ENCODE measurements around the gene CHRNA3.

The CHRNA3 gene

GRCh38 chr15:78635346-78635745, 14.6 kb upstream of the CHRNA3 start:
- DNase-seq: no peak

GRCh38 chr15:78634210-78635145, 13.7 kb upstream of the CHRNA3 start:
- DNase-seq: no peak

DNA sequence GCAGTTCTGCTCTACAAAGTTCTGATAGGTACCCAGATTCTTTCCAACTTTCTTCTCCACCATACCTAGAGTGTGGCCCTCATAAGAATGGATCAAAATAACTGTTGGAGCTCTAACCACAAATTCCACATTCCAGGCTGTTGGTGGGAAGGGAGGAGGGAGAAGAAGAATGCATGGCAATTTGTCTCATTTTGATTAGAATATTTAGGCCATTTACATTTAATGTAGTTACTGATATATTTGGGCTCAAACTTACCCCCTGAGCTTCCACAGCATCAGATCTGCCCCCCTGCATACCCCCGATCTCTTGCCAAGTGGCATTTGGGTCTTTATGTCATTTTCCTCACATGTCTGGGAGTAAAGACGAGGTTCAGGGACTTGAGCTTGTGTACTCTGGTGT, 12.6 kb upstream of the CHRNA3 start:
- no peak for DNase-seq

DNA sequence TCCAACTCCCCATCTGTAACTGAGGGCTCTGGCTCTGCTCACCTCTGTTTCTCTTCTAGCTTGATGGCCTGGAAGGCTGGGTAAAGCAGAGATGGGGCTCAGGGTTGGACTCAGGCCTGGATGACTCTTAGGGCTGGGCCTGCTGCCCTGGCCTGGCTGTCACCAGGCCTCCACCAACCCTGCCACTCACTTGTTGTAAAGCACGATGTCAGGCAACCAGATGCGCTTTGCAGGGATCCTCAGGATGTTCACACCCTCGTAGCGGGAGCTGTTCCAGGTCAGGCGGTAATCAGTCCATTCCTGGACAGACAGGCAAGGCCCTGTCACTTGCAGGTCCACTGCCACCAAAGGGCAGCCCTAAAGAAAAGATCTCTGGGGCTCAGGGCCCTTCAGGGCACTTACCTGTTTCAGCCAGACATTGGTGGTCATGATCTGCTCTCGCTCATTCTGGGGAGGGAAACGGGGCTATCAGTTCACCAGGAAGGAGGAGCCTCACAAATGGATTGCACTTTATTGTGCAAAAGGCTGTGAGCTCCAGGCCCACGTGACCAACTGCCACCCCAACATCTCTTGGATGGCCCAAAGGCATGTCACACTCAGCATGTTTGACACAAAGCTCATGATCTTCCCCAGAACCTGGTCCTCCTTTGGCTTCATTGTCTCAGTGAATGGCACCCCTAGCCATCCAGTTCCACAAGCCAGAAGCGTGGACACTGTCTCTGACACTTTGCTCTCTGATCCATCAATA, 10.3 kb upstream of the CHRNA3 start:
- no peak for DNase-seq

DNA sequence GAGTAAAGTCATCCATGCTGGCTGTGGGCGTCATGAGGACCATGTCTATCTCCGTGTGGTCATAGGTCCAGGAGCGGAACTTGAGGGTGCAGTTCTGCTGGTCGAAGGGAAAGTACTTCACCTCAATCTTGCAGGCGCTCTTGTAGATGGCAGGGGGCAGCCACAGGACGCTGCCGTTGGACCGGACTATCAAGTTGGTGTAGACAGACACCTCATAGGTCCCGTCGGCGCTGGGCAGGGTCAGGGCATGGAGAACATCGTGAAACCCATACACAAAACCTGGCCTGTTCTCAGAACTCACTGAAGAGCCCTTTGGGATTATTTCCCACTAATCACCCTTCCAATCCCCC, 8.9 kb upstream of the CHRNA3 start:
- no peak for DNase-seq

GRCh38 chr15:78629031-78629715, 8.4 kb upstream of the CHRNA3 start:
- no peak for DNase-seq

GRCh38 chr15:78628227-78628626, 7.4 kb upstream of the CHRNA3 start:
- no peak for DNase-seq

DNA sequence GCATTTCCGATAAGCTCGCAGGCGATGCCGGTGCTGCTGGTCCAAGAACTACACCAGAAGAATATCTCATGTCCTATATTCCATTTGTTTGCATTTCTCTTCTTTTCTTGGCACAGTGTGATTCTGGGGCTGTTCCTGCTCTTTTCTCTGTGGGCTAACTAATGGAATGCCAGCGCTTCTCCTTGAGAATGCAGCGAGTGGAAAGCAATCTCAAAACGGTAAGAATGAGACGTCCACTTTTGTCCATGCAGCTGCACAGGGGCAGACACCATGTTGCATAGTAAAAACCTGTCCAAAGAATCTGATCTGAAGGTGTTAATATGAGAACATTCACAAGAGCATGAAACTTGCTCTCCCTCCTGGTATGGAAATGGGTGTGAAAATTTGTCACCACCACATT, 6.6 kb upstream of the CHRNA3 start:
- no peak for DNase-seq

DNA sequence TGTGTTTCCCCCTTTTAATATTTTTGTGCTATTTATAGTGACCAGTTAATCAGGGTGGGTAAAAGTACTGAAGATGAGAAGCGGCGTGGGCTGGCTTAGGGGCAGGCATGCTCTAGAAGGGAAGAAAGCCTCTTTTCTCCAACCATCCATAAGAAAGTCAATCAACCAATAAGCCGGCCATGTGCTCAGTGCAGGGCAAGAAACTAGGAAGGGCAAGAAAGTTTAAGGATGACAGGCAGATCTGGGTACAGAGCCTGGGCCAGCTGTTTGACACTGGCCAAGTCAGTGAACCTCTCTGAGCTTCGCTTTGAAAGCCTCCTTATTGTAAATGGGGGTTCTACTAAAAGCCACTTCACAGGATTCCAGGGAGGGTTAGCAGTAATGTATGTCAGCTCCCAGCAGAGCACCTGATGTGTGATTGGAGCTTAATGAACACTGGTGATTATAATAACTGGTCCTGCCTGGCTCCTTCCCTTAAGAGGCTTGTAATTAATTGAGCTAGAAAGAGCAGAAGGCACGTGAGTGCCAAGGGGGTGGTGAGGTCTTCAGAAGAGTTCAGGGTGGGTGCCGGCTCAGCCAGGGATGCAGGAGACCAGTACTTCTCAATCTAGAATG, 5.7 kb upstream of the CHRNA3 start:
- DNase-seq: no peak

DNA sequence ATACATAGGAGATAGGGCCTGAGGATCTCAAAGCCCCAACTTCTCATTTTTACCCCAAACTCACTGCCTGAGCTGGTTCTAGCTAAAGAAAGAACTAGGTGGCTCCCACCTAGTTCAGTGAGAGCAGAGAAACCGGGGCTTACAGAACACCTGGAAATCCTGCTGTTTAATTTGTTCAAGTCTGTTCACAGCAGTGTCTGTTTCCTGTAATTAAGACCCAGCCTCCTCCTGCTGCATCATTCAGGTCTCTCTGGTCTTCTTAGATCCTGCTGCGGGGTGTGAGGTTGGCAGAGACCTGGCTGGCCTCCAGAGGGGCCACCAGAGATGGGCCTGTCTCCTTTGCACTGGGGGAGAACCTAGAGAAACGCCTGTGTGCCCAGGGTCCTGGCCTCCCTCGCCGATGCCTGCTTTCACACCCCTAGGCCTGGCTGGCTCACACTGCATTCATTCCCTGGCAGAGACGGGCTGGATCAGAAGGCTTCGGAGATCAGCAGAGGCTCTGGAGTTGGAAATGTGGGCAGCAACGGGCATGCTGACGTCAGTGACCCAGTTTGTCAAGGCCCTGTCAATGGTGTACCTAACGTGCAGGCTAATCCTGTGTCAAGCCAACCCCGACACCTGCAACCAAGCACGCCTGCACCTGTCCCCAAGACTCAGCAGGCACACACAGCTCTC, 4.9 kb upstream of the CHRNA3 start:
- no peak for DNase-seq

GRCh38 chr15:78624651-78625590, 4.1 kb upstream of the CHRNA3 start:
- DNase-seq: no peak

- no peak for DNase-seq
Measured at GRCh38 chr15:78623786-78624497, 3.1 kb upstream of the CHRNA3 start.

DNA sequence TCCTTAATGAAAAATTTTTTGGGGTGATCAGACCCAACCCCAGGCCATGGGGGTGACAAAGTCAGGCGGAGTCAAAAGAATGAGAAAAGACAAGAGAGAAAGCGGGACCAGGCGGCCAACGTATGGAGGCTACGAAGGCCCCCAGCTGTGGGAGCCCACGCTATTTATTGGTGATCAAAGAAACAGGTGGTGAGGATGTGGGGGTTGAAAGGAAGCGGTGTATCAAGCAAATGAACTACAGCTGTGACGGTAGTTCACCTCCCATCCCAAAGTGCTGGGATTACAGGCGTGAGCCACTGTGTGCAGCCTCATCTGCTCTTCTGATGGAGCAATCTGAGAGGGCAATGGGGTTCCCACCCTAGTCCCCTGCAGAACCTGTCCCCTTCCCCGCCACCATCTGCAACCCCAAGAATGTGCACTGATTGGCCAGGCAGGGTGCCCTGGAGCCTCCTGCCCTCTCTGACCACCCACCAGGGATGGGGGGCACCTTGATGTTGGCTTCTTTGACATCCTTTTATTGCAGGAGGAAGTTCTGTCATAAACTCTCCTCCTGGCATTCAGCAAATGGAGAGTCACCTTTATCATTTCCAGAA, 1.1 kb upstream of the CHRNA3 start:
- DNase-seq: no peak

DNA sequence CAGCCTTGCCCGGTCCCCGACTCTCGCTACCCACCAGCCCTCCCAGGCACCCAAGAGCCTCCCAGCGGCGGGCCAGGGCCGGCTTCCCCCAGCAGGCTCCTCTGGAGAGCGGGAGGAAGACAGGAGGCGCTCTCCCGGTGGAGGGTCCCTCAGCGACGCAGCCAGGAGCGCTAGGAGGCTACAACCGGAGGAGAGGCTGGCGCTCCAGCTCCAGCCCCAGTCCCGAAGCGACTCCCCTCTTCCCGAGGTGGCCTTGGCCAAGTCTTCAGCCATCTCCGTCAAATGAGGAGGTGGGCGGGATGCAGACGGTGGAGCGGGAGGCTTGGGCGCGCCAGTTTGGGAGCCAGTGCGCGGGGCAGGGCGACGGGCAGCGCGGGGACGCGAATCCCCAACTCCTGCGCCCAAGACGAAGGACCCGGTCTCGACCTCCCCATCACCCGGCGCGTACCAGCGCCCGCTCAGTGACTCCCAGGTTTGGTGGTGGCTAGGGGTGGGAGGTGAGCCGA, 722 bp downstream of the CHRNA3 start:
- no peak for DNase-seq

DNA sequence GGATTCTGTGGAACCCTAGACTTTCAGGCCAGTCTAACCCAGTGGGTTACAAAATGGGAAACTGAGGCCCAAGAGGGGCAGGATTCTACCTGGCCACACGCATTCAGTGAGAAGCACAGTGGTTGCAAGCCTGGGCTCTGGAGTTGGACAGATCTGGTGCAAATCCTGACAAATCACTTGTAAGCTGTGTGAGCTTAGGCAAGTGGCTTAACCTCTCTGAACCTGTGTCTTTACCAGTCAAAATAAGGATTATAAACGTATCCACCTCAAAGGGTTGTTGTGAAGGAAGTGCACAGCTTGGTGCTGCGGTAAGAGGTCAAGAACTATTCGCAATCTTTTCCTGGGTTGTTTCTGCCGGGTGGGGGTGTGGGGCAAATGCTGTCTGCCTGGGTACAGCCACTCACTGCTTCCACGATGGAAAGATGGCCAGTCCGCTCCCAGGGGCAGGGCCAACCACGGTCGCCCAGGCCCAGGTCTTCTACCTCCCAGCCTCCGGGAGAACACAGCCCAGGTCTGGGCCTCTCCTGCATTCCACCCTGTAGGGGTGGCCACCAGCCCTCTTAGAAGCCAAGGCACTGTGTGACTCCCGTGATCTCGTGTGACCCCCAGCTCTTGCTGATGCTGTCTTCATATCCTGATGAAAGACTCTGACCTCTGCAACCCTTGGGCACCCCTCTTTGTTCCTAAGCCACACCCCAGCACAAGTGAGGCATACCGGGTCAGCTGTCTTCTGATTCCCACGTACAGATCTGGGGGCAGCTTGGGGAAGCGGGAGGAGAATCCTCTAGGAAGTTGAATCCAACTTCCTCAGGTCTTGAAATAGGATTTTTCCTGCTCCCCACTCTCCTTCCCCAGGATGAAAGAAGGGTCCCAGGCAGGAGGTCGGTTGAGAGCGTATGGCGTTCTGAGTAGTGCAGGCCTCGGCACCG, 1.5 kb downstream of the CHRNA3 start:
- no peak for DNase-seq

DNA sequence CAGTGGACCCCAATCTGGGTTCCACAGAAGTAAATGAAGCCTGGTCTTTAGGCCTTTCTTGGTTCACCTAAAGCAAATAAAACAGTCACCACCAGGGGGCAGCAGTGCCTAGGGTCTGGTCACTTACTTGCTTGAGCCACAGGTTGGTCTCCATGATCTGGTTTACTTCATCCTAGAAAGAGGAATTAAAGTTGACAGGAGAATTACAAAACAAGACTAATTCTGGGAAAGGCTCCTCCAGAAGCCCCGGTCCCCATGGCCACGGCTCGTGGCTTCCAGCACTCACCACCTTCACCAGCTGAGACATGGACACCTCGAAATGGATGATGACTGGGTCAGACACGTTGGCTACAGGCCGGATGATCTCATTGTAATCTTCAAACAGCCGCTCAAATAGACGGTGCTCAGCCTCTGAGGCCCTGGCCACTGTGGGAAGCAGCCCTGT, 2.3 kb downstream of the CHRNA3 start:
- DNase-seq: peak; percentile 45 to 48

DNA sequence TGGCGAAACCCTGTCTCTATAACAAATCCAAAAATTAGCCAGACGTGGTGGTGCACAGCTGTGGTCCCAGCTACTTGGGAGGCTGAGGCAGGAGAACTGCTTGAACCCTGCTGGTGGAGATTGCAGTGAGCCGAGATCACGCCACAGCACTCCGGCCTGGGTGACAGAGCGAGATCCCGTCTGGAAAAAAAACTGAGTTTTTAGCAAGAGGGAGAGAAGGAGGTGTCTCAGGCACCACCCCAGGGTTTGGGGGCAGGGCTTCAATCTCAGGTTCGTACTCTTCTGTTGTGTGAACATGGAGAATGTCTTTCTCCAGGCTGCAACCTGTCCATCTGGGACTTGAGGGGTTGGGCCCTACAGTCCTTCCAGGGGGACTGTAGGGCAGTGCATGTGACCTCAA, 2.7 kb downstream of the CHRNA3 start:
- no peak for DNase-seq

- no peak for DNase-seq
Measured at GRCh38 chr15:78617516-78617915, 3.3 kb downstream of the CHRNA3 start.

DNA sequence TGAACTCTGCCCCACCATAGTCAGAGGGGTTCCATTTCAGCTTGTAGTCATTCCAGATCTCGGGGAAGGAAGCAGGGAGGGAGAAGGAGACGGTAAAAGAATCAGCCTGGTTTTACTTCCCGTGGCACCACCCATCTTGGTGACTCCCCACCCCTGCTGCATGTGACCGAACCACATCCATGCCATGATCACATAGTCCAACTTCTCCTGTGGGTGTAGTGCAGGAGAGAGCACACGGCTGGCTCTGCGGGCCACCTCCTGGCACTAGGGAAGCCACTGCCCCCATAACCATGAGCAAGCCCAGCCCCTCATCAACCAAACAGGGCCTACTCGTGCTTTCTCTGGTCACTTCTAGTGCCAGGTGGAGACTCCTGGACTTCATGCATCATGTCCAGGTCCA, 3.7 kb downstream of the CHRNA3 start:
- DNase-seq: no peak
